ENCODE results near the gene LMNB1.
"Not testable (repeated sequence)": the region's sequence is repeated elsewhere in the genome, so short reads cannot be mapped to it uniquely, and the experiment has no call there.

The LMNB1 gene

DNA sequence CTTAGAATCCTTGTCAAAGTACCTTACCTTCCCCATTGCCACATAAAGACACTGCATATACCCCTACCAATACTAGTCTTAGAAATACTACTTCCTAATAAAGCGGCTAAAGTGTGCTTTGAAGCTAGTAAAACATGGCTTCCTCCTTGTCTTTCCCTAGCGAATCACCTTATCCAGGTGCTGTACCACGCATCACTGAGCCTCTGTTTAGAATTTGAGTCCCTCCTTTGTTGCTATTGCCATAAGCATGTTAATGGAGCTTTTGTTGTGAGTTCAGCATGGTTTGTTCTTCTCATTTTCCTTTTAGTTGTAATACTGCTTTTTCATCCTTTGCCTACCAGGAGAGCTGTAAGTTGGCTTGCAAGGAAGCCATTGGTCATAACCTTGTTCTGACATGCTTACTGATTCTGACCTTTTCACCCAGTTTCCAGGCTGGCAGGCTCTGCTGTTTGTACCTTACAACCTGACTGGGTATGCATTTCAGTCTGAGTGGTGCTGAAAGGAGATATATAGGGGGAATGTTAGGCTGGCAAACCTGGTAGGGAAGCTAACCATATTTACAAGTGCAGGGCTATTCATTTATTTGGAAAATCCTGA lies 49.8 kb downstream of the LMNB1 start:
- DNase-seq (ENCODE audit: low spot score), result peak; percentile 17

DNA sequence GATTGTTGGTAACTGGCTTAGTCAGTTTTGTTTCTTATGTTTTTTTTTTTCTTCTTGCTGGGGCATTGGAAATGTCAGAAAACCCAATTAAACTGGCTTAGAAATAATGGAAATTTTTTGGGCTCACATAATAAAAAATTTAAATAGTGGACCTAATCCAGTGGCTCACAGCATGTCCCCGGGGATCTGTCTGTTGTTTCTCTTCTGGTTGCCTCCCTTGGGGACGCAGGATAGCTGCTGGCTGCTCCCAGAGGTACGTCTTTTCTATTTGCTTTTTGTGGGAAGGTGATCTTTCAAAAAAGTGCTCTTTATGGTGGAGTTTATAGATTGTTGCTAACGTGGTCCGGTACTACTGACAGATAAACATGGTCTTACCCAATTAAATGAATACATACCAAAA lies 52.2 kb downstream of the LMNB1 start:
- no peak for DNase-seq (ENCODE audit: low spot score)

GRCh38 chr5:126830061-126830460 lies 53.1 kb downstream of the LMNB1 start:
- no peak for DNase-seq (ENCODE audit: low spot score)

- no peak for DNase-seq (ENCODE audit: low spot score)
Measured at GRCh38 chr5:126831156-126831555, 54.2 kb downstream of the LMNB1 start.

DNA sequence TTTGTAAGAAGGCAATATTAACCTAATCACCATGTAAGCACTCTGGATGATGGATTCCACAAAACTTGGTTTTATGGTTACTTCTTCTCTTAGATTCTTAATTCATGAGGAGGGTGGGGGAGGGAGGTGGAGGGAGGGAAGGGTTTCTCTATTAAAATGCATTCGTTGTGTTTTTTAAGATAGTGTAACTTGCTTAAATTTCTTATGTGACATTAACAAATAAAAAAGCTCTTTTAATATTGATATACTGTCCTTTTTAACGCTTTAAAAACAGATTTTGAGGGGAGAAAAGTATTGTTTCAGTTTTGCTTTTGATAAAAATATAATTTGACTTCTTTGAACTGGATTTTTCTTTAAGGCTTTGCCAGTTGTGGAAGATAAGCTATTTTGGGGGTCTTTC lies 59.8 kb downstream of the LMNB1 start:
- DNase-seq (ENCODE audit: low spot score), result no peak

- no peak for DNase-seq (ENCODE audit: low spot score)
Measured at GRCh38 chr5:126837242-126837641, 60.3 kb downstream of the LMNB1 start.

DNA sequence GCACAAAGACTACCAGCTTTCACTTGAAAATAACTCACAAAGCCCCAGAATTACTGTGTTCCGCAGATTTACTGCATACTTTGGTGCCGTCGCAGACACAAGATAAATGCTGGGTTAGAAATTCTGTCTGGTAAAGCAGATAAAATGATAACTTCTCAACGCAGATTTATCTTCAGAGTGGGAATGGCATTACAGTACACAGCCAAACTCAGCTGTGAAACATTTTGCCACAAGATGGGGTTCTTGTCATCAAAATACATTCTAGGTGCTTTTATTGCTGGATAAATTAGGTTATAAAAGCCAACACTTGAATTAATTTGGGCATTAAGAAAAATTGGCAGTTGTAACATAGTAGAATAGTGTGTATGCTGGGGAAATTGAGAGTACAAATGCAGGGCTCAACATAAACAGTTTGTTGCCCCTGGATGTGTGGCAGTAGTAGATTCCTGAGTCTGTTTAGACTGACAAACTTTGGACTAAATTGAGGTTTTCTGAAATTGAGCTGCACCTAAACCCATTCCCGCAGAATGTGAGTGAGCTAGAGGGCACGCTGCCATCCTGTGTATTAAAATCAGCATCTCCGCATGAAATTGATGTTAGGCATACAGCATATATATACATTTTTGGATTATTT lies 61.1 kb downstream of the LMNB1 start:
- DNase-seq (ENCODE audit: low spot score), result no peak

GRCh38 chr5:126839407-126839806 lies 62.5 kb downstream of the LMNB1 start:
- not testable (repeated sequence) for DNase-seq (ENCODE audit: low spot score)

- not testable (repeated sequence) for DNase-seq (ENCODE audit: low spot score)
Measured at GRCh38 chr5:126843375-126843774, 66.4 kb downstream of the LMNB1 start.

- peak; percentile 32 for DNase-seq (ENCODE audit: low spot score)
Measured at GRCh38 chr5:126845470-126846070, 68.6 kb downstream of the LMNB1 start.

DNA sequence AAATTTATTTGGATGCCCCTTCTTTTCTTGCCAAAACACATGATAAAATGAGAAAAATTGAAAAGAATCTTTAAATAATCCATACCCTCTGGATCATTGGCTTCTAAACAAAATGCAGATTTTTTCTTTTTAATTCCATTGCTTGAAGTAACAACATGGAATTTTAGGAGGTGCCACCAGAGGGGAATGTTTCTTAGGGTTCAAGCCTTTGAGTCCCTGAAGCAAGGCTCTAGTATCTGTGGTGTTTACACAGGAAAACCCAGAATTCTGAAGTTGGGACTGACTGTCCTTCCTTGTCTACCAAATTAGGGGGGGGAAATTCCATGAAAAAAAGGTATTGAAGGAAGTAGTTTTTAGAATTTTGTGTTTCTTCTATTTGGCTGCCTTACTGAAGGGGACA lies 69.4 kb downstream of the LMNB1 start:
- DNase-seq (ENCODE audit: low spot score), result no peak

GRCh38 chr5:126846744-126847455 lies 70.0 kb downstream of the LMNB1 start:
- DNase-seq (ENCODE audit: low spot score), result no peak

- no peak for DNase-seq (ENCODE audit: low spot score)
Measured at GRCh38 chr5:126847456-126847820, 70.5 kb downstream of the LMNB1 start.

- no peak for DNase-seq (ENCODE audit: low spot score)
Measured at GRCh38 chr5:126847826-126848251, 70.9 kb downstream of the LMNB1 start.

- no peak for DNase-seq (ENCODE audit: low spot score)
Measured at GRCh38 chr5:126848253-126848652, 71.3 kb downstream of the LMNB1 start.

DNA sequence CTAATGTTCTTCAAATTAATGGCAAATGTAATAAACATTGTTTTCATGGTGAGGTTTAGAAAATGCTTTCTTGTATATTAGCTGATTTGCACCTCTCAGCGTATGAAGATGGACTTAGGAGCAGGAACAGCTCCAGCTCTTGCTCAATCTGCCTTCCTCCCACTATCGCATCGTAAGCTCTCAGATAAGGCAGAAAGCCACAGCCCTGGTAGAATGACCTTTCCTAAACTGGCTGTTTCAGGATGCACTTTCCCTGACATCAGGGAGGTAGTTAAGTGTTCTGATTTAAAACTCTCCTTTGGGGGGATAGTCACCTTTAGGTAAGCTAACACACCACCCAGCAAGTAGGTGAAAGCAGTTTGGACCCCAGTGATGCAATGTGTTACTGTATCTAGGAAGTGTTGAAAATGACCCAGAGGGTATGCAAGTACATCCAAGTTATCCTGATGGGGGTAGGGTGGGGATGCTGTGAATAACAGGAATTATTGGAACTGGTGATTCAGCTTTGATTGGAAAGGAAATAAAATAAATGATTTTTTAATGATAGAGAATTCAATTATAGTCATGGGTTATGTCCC lies 72.3 kb downstream of the LMNB1 start:
- DNase-seq (ENCODE audit: low spot score), result no peak

- no peak for DNase-seq (ENCODE audit: low spot score)
Measured at GRCh38 chr5:126851501-126852011, 74.6 kb downstream of the LMNB1 start.

DNA sequence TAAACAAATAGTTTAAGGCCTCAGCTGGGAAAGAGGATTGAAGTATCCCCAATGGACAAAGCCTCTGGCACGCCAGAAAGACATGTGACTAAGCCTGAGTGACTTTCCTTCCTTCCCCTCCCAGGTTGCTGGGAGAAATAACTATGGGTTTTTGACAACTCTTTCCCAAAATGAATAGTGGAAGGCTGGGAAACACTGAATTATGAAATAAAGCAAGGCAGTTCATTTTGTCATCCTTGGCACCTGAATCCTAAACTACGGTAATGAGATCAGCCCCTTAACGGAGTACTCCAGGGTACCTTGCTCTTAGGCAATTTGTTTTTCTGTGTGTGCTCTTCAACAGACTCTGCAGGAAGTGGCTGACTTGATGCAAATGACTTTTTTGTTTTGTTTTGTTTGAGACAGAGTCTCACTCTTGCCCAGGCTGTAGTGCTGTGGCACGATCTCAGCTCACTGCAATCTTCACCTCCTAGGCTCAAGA lies 75.2 kb downstream of the LMNB1 start:
- DNase-seq (ENCODE audit: low spot score), result no peak

GRCh38 chr5:126852841-126853271 lies 75.9 kb downstream of the LMNB1 start:
- no peak for DNase-seq (ENCODE audit: low spot score)

DNA sequence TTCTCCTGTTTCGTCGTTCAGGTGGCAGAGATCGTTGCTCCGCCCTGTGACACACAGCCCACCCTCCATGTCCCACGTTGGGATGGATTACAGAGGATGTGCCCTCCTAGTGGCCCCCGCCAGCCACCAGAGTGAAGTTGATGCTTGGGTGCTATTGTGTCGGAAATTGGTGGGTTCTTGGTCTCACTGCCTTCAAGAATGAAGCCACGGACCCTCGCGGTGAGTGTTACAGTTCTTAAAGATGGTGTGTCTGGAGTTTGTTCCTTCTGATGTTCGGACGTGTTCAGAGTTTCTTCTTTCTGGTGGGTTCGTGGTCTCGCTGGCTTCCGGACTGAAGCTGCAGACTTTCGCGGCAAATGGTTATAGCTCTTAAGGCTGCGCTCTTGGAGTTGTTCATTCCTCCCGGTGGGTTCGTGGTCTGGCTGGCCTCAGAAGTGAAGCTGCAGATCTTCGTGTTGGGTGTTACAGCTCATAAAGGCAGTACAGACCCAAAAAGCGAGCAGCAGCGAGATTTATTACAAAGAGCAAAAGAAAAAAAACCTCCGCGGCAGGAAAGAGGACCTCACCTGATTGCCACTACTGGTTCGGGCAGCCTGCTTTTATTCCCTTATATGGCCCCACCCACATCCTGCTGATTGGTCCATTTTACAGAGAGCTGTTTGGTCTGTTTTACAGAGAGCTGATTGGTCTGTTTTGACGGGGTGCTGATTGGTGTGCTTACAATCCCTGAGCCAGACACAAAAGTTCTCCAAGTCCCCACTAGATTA lies 76.8 kb downstream of the LMNB1 start:
- DNase-seq (ENCODE audit: low spot score), result not testable (repeated sequence)

GRCh38 chr5:126854526-126855110 lies 77.7 kb downstream of the LMNB1 start:
- DNase-seq (ENCODE audit: low spot score), result no peak

Data from kidney tubule cell (primary cell).